GM12891 (cell line): ENCODE measurements around the gene CHCT1.

Experiments used
- DNase-seq: peaks from one replicate; pipeline ENCODE4 v3.0.0; 2011; ENCODE audit warnings: low spot score; ENCODE audit not compliant: insufficient read length
- FAIRE-seq: peaks from 2 replicates; lab custom pipeline; 2011; peaks lifted over from hg19 to GRCh38; lab: Jason Lieb, UNC
- PAX5 ChIP-seq: IDR thresholded peaks from 2 replicates; pipeline ENCODE4 v1.6.1; 2011; ENCODE audit warnings: low read length, moderate library complexity, mild to moderate bottlenecking; ENCODE audit not compliant: insufficient read depth, severe bottlenecking
- POLR2A ChIP-seq: IDR thresholded peaks from 2 replicates; pipeline ENCODE4 v1.6.1; 2011; ENCODE audit warnings: low read depth, low read length, control low read depth
- POLR2AphosphoS5 ChIP-seq: IDR thresholded peaks from 2 replicates; pipeline ENCODE4 v1.6.1; 2011; ENCODE audit warnings: low read depth, low read length, control low read depth
- POU2F2 ChIP-seq: IDR thresholded peaks from 2 replicates; pipeline ENCODE4 v1.6.1; 2011; ENCODE audit warnings: low read depth, mild to moderate bottlenecking, control low read depth, low read length, moderate library complexity
- SPI1 ChIP-seq: IDR thresholded peaks from 2 replicates; pipeline ENCODE4 v1.6.1; 2011; ENCODE audit warnings: low read depth, low read length, control low read depth
- TAF1 ChIP-seq: IDR thresholded peaks from 2 replicates; pipeline ENCODE4 v1.6.1; 2011; ENCODE audit warnings: low read depth, low read length, control low read depth

The CHCT1 gene

DNA sequence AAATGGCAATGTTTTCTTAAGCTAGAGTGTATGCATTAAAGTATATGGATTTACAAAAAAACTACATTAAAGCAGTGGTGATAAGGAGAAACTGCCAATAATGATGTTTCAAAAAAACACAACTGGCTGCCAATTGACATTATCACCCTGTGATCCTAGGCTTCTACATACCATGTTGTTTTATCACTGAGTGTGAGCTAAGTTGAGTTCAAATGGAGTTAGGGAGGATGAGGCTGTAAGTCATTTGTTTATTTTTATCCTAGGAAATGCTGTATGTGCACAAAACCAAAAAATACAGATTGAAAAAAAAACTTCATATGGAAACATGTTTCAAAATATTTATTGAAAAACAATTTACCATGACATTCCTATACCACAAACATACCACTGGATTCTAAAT, 22.9 kb downstream of the CHCT1 start:
- FAIRE-seq (no peak), DNase-seq (no peak)
- TF ChIP-seq TAF1 = no peak
- TF ChIP-seq POLR2A = no peak
- TF ChIP-seq SPI1 = no peak
- no peak for TF ChIP-seq POU2F2
- no peak for TF ChIP-seq PAX5
- TF ChIP-seq POLR2AphosphoS5 = no peak

DNA sequence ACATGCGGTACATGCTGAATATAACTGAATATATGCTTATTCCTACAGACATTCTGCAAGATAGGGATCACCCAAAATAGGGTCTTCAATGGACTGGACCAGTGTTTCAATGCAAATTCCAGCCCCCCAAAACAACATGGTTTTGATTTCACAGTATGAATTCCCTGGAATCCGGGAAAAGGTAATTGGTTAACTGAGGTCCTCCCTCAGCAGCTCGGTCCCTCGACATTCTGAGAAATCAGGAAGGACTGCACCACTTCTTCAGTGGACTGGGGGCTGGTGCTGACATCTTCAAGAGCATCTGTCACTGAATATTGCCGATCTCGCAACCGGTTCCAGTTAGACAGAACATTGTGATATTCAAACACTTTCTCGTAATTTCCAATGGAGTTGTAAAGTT, 25.1 kb downstream of the CHCT1 start:
- no peak for TF ChIP-seq POU2F2
- TF ChIP-seq PAX5 = no peak
- no peak for TF ChIP-seq SPI1
- no peak for TF ChIP-seq POLR2AphosphoS5
- TF ChIP-seq POLR2A = no peak
- no peak for TF ChIP-seq TAF1
- DNase-seq (no peak), FAIRE-seq (no peak)

DNA sequence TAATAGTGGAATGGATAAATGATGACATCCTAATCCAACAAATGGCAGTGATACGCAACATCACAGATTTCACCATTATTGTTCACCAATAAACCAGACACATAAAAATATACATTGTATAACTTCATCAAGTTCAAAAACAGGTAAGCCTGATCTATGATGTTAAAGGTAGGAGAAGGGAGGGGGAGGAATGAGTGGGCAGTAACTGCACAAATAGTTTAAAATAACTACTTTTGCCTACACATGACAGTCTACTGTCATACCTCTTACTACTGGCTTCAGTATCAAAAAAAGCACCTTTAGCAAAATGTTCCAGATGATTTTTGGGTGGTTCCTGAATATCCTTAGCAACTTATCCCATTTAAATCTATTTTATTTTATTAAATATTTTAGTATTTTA, 28.8 kb downstream of the CHCT1 start:
- no peak for TF ChIP-seq POU2F2
- no peak for TF ChIP-seq POLR2A
- no peak for TF ChIP-seq SPI1
- TF ChIP-seq TAF1 = no peak
- no peak for TF ChIP-seq POLR2AphosphoS5
- no peak for TF ChIP-seq PAX5
- FAIRE-seq (no peak), DNase-seq (no peak)

DNA sequence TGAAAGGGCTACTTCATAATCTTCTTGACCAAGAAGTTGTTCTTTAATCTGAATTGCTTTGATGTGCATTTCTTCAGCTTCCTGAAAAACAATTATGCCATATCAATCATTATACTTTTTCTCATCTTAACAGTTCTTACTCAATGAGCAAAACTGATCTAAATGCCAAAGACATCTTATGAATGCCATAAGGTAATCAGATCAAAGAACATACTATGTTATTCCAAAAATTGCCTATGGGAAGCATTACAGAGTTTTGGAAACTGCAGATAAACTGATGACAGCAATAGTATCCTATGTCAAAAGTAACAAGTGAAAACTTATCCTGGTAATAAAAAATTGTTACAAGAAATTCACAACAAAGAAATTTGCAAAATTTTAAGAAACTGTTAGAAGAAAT, 29.7 kb downstream of the CHCT1 start:
- TF ChIP-seq PAX5 (no peak), POLR2A (no peak), SPI1 (no peak), POLR2AphosphoS5 (no peak), TAF1 (no peak)
- DNase-seq (no peak), FAIRE-seq (no peak)

DNA sequence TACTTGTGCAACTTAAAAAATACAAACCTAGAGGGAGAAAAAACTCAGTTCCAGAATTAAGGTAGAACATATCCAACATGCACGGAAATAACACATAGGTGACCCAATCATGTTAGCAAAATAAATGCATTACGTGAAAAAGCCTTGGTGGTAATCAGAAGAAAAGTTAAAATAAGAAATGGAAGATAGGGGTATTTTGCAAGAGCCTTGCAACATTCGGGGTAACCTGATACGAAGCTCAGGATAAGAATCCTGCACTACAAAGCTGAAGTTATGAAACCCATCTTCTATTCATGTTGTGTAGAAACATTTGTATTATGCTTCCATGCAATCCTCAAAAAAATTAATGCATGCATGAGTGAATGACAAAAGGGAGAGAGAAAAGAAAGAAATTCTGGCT, 33.1 kb downstream of the CHCT1 start:
- no peak for FAIRE-seq
- TF ChIP-seq TAF1 (no peak), POLR2AphosphoS5 (no peak), PAX5 (no peak), POU2F2 (no peak), POLR2A (no peak), SPI1 (no peak)
- DNase-seq = no peak

DNA sequence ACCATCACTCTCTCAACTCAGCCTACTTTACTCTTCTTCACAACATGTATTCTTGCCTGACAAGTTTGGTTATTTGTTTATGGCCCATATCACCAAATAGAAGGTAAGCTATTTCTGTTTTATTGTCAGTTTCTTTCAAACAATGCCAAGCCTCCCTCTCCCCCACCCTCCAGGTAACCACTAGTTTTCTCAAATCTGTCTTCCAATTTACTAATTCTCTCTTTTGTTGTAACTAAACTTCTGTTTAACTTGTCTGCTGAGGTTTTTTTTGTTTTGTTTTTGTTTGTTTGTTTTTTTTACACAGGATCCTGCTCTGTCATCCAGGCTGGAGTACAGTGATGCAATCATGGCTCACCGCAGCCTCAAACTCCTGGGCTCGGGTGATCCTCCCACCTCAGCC, 34.9 kb downstream of the CHCT1 start:
- no peak for FAIRE-seq
- TF ChIP-seq SPI1 (no peak), TAF1 (no peak), POLR2AphosphoS5 (no peak), POLR2A (no peak), POU2F2 (no peak), PAX5 (no peak)
- DNase-seq = no peak

DNA sequence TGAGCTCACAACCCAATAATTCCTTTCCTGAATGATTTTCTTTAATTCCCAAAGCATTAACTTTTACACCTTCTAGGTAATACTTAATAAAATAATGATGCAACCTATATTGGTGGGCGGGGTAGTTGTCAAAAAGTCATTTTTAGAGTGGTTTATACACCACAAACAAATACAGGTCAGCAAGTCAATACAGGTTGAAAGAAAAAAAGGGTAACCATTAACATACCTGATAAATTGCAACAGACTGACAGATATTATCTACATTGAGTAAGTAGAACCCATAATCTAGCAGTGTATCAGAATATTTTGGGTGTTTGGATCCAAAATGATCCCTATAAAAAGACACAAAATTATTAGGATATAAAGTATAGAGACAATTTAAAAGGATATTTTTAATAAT, 39.3 kb downstream of the CHCT1 start:
- TF ChIP-seq TAF1 = no peak
- no peak for TF ChIP-seq POLR2AphosphoS5
- TF ChIP-seq POU2F2 = no peak
- FAIRE-seq = no peak
- DNase-seq = no peak

DNA sequence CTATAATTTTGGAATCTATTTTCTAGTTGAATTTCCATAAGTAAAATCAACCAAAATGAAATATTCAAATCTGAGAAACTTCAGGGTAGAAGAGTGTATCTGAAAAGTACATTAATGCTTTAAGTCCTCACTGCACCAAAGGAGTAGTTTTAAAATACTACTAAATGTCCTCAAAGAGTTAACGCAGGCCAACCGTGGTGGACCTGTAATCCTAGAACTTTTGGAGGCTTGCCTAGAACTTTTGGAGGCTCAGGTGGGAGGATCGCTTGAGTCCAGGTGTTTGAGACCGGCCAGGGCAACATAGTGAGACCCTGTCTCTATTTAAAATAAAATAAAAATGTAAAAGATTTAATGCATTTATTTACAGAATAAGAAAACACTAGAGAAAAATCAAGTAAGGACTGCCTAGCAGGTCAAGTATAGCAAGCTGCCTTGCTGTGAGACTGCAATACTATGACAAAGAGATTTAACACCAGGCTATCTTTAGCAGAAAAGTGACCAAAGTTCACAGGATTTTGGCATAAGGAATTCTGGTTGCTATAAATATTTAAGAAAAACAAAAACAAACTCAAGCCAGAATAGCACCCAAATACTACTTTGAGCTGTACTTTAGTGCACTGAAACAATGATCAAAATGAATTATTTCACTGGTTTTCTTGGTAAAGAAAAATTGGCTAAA, 41.0 kb downstream of the CHCT1 start:
- TF ChIP-seq SPI1 (no peak), POLR2AphosphoS5 (no peak), TAF1 (no peak), POLR2A (no peak), PAX5 (no peak), POU2F2 (no peak)
- no peak for FAIRE-seq
- DNase-seq = no peak

DNA sequence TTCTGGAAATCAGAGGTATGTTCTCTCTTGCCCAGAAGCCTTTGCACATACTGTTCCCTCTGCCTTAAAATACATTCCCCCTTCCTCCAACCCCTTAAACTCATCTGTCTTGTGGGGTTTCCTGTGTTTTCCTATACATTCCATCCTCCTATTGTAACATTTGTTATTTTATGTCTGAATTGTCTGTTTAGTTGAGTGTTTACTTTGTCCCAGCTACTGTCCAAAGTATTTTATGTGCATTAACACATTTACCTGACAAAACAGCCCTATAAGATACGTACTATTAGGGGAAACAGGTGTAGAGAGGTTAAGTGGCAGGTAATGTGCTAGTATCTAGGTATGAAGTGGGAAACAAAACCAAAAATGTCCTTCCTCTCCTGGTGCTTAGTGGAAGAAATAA, 42.1 kb downstream of the CHCT1 start:
- no peak for DNase-seq
- FAIRE-seq = no peak
- TF ChIP-seq PAX5 (no peak), POLR2A (no peak), SPI1 (no peak), POU2F2 (no peak), POLR2AphosphoS5 (no peak), TAF1 (no peak)

DNA sequence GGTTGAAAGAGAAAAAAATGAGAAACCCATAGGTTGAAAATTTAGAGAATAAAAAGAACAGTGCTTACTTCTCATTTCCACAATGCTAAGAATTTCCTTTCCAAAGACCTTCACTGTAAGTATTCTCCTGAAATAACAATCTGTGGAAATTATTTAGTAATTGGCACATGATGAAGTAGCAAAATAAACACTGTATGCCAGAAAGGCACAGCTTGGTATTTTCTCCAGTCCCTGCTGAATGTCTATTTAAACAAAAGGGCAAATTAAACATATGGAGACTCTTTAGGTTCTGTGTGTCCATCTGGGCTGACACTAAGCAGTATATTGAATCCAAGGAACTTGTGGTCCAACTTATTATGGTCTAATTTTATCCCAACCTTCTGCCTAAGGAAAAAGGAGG, 46.1 kb downstream of the CHCT1 start:
- FAIRE-seq (no peak), DNase-seq (no peak)

More for the DNA sequence above, 46.1 kb downstream of the CHCT1 start:
- TF ChIP-seq POLR2AphosphoS5 (no peak), POU2F2 (no peak), PAX5 (no peak), TAF1 (no peak), SPI1 (no peak), POLR2A (no peak)
